ENCODE data around the gene MPND.

The MPND gene

GRCh38 chr19:4305257-4305612, 38.1 kb upstream of the MPND start:
- TF ChIP-seq GATA3 (IDR thresholded peaks at IDR 0.05; ENCODE audit: low read depth, low read length) (no peak), GATA2 (IDR thresholded peaks at IDR 0.05; ENCODE audit: low read depth, low read length) (no peak)

DNA sequence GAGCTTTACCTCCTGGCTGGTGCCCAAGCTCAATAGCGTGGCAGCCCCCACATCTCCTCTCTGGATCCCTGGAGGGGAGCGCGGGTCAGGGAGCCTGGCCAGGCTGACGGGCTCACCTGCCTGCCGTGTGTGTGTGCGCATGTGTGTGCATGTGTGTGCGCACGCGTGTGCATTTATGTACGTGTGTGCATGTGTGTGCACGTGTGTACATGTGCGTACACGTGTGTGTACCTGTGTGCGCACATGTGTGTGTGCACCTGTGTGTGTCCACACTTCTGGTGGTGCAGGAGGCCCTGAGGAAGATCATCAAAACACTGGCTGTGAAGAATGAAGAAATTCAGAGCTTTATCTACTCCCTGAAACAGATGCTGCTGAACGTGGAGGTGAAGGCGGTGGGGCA, 37.7 kb upstream of the MPND start:
- TF ChIP-seq GATA3 (IDR thresholded peaks at IDR 0.05; ENCODE audit: low read depth, low read length) (no peak), GATA2 (IDR thresholded peaks at IDR 0.05; ENCODE audit: low read depth, low read length) (no peak)

GRCh38 chr19:4310247-4311121, 32.9 kb upstream of the MPND start:
- TF ChIP-seq GATA2 (IDR thresholded peaks at IDR 0.05; ENCODE audit: low read depth, low read length) (no peak), GATA3 (IDR thresholded peaks at IDR 0.05; ENCODE audit: low read depth, low read length) (no peak)

DNA sequence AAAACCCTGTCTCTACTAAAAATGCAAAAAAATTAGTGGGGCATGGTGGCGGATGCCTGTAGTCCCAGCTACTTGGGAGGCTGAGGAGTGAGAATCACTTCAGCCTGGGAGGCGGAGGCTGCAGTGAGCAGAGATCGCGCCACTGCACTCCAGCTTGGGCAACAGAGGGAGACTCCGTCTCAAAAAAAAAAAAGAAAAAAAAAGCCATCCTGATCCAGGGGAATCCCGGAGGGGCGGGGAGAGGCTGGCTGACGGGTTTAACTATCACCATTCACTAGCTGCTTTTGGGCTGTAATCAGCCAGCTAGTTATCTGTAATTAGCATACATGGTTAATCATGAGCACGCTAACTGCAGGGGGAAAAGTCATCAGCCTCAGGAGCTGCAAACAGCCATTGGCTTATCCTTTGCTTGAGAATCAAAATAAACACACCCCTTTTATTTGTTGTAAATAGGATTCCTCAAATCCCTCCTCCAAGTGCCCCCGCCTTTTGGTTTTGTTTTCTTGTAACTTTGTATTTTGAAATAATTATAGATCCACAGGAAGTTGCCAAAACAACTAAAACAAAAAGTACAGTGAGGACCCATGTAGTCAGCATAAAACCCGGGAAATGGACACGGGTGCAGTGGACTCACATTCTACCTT, 29.4 kb upstream of the MPND start:
- no peak for TF ChIP-seq GATA3 (IDR thresholded peaks at IDR 0.05; ENCODE audit: low read depth, low read length)
- no peak for TF ChIP-seq GATA2 (IDR thresholded peaks at IDR 0.05; ENCODE audit: low read depth, low read length)

DNA sequence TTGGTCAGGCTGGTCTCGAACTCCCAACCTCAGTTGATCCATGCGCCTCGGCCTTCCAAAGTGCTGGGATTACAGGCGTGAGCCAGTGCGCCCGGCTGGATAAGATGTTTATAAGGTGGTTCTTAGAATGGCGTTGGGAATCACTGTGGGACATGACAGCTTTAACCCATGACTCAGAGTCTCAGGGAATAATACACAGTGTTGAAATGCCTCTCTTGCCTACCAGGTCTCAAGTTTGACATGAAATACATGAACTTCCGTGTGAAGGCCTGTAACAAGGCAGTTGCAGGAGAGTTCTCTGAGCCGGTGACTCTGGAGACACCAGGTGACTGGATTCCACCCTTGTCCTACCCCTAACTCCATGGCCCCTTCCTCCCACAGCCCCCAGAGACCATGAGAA, 26.4 kb upstream of the MPND start:
- TF ChIP-seq GATA2 (IDR thresholded peaks at IDR 0.05; ENCODE audit: low read depth, low read length) (no peak), GATA3 (IDR thresholded peaks at IDR 0.05; ENCODE audit: low read depth, low read length) (no peak)

DNA sequence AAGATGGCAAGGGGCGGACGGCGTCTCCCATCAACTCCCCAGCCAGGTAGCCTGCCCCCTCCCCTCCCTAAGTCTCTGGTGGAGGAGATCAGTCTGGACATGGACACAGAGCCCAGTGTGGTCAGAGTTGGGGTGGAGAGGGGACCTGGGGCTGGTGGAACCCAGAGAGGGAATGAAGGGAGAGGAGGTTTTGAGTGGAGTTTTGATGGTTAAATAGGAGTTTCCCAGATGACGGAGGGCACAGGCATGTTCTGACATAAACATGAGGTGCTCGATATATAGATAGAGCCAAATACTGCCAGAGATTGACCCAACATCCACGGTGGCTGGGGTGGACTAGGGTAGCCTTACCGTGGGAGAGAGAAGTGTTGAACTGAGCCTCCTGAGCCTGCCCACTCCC, 24.9 kb upstream of the MPND start:
- TF ChIP-seq GATA2 (IDR thresholded peaks at IDR 0.05; ENCODE audit: low read depth, low read length) (no peak), GATA3 (IDR thresholded peaks at IDR 0.05; ENCODE audit: low read depth, low read length) (no peak)

DNA sequence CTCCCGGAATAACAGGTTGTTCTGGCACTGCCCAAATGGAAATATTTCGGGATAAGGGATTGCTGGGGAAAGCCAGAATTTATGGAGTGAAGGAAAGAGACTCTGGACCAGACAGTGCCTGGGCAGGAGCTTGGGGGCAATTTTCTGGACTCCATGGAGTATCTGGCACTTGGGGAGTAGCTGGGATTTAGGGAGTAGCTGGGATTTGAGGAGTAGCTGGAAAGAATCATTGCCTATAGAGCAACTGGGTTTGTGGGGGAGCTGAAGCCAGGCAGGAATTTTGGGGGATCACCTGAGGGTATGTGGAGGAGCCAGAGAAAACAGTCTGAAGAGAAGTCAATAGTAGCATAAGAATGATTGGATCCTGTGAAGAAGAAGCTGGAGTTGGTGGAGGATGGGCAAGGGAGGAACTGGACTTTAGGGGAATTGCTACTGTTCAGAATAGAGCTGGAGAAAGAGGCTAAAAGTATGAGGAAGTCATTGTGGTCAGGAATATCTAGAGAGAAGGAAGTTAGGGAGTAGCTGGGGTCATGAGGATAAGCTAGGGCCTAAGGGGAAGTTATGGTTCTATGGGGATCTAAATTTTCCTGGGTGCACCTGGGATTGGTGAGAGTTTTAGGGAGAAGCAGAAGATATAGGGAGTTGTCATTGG, 24.2 kb upstream of the MPND start:
- TF ChIP-seq GATA3 (IDR thresholded peaks at IDR 0.05; ENCODE audit: low read depth, low read length) (no peak), GATA2 (IDR thresholded peaks at IDR 0.05; ENCODE audit: low read depth, low read length) (no peak)

DNA sequence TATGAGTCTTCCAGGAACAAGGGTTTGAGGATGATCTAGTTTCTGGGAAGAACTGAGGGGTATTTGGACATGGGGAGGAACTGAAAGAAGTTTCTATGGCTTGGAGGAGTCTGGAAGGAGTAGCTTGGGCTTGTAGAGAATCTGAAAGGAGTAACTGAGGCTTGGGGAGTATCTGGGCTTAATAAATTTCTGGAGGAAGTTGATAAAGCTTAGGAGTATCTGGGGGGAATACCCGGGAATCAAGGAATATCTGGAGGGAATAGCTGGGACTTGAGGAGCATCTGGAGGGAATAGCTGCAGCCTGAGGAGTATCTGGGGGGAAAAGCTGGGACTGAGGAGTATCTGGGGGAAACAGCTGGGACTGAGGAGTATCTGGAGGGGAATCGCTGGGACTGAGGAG, 22.9 kb upstream of the MPND start:
- TF ChIP-seq GATA3 (IDR thresholded peaks at IDR 0.05; ENCODE audit: low read depth, low read length), result no peak
- no peak for TF ChIP-seq GATA2 (IDR thresholded peaks at IDR 0.05; ENCODE audit: low read depth, low read length)

GRCh38 chr19:4322942-4323665, 20.3 kb upstream of the MPND start:
- TF ChIP-seq GATA3 (IDR thresholded peaks at IDR 0.05; ENCODE audit: low read depth, low read length) (no peak), GATA2 (IDR thresholded peaks at IDR 0.05; ENCODE audit: low read depth, low read length) (no peak)

DNA sequence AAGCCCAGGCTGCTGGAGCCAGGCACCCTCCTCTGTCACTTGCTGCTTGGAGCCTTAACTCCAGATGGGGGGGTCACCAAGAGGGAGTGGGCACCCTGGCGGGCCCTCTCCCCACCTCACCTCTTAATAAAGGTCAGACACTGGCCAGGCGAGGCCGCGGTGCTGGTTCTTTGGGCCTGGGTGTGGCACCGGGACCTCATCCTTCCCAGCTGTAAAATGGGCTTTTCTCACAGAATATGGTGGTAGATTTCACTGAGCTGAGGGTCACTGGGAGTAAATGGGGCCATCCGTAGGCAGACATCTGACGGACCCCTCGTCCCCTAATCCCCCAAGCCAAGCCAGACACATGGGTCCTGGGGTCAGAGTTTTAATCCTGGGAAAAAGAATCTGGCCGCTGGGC, 19.7 kb upstream of the MPND start:
- TF ChIP-seq GATA2 (IDR thresholded peaks at IDR 0.05; ENCODE audit: low read depth, low read length) (no peak), GATA3 (IDR thresholded peaks at IDR 0.05; ENCODE audit: low read depth, low read length) (no peak)

- no peak for TF ChIP-seq GATA3 (IDR thresholded peaks at IDR 0.05; ENCODE audit: low read depth, low read length)
- TF ChIP-seq GATA2 (IDR thresholded peaks at IDR 0.05; ENCODE audit: low read depth, low read length), result no peak
Measured at GRCh38 chr19:4324228-4324627, 19.1 kb upstream of the MPND start.

DNA sequence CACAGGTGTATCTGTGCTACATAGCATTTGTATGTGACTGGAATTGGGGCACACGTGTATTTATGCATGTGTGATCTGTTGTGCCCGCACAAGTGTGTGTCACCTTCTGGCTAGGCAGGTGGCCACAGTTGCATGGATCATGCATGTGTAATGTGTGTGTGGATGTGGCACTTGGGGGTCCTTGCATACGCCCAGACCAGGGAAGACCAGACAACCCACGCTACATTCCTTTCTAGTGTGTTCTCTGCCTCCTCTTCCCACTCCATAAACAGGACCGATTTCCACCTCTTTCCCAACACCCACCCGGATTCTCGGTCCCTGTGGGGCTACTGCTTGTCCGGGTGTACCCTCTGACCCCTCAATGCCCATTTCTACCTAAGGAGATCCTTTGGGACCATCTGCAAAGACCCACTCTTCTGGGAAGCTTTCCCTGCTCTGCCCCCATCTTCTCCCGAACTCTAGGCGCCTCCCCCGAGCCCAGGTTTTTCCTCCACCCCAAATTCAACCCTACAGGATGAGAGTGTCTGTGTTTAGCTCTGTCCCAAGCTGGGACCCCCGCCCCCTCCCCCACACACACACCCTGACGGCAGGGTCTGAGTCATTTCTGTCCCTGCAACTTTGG, 17.0 kb upstream of the MPND start:
- no peak for TF ChIP-seq GATA2 (IDR thresholded peaks at IDR 0.05; ENCODE audit: low read depth, low read length)
- TF ChIP-seq GATA3 (IDR thresholded peaks at IDR 0.05; ENCODE audit: low read depth, low read length), result no peak

DNA sequence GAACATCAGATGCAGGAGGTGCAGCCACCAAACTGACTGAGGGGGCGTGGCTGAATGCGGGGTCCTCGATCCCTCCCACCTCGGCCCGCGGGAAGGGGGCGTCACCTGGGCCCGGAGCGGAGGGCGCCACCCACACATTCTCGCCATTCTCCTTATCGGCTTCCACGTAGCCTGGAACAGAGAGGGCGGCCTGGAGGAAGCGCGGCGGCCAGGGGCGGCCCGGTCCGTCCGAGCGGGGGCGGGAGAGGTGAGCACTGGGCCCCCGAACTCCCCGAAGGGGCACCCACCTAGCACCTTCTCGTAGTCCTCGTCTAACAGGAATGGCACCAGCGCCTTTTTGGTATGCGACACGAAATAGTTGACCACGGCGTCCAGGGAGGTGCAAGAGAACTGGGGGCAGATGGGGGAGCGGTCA, 16.5 kb upstream of the MPND start:
- no peak for TF ChIP-seq GATA2 (IDR thresholded peaks at IDR 0.05; ENCODE audit: low read depth, low read length)
- TF ChIP-seq GATA3 (IDR thresholded peaks at IDR 0.05; ENCODE audit: low read depth, low read length), result no peak
